Fibroblast of pulmonary artery (primary cell): Measurements from ENCODE around the gene PRSS35.
"Not testable (repeated sequence)": the region's sequence is repeated elsewhere in the genome, so short reads cannot be mapped to it uniquely, and the experiment has no call there.

Experiments
- DNase-seq: peaks from one replicate; pipeline ENCODE4 v3.0.0-alpha.2; 2010; ENCODE audit warnings: low read depth
- H3K4me3 ChIP-seq: replicated peaks from 2 replicates; pipeline ENCODE4 v1.5.1; 2011; ENCODE audit warnings: low read depth, mild to moderate bottlenecking, control low read depth, low read length, moderate library complexity
- TF ChIP-seq, protein P1 (sequence below): IDR thresholded peaks from 2 replicates; pipeline ENCODE4 v1.5.1; 2011; ENCODE audit warnings: mild to moderate bottlenecking, control low read depth, low read length, inconsistent platforms; ENCODE audit errors: missing control alignments

Gene PRSS35

DNA sequence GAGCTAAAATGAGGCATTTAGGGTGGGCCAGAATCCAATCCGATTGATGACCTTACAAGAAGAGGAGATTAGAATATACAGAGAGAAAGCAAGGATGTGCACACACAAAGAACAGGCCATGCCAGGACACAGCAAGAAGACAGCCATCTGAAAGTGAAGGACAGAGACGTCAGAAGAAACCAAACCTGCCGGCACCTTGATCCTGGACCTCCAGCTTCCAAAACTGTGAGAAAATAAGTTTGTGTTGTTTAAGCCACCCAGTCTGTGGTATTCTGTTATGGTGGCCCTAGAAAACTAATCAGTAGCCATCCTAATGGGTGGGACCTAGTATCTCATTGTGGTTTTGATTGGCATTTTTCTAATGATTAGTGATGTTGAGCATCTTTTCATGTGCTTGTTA is 41.7 kb upstream of the PRSS35 start:
- no peak overlapping the region for H3K4me3 ChIP-seq
- TF ChIP-seq, protein P1, sequence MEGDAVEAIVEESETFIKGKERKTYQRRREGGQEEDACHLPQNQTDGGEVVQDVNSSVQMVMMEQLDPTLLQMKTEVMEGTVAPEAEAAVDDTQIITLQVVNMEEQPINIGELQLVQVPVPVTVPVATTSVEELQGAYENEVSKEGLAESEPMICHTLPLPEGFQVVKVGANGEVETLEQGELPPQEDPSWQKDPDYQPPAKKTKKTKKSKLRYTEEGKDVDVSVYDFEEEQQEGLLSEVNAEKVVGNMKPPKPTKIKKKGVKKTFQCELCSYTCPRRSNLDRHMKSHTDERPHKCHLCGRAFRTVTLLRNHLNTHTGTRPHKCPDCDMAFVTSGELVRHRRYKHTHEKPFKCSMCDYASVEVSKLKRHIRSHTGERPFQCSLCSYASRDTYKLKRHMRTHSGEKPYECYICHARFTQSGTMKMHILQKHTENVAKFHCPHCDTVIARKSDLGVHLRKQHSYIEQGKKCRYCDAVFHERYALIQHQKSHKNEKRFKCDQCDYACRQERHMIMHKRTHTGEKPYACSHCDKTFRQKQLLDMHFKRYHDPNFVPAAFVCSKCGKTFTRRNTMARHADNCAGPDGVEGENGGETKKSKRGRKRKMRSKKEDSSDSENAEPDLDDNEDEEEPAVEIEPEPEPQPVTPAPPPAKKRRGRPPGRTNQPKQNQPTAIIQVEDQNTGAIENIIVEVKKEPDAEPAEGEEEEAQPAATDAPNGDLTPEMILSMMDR = no peak

DNA sequence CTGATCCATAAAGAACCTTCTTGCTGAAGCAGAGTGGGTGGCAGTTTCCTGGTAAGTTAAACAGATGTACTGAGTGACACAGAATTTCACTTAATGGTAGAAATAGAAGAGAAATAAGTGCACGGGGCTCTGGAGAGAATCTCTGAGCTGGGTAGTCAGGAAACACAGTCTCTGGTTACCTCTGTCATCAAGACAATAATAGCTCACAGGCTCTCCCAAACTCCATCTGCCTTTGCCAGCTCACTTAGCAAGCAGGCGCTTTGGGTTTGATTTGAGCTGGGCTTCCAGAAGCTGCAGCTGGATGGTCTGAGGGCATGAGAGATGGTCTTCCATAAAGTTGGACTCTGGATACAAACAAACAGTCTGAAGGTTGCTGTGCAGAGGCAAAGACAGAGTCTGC is 39.6 kb upstream of the PRSS35 start:
- DNase-seq = no peak
- H3K4me3 ChIP-seq = no peak overlapping the region
- TF ChIP-seq, protein P1 = no peak

More for the DNA sequence above, 41.7 kb upstream of the PRSS35 start:
- DNase-seq = no peak

DNA sequence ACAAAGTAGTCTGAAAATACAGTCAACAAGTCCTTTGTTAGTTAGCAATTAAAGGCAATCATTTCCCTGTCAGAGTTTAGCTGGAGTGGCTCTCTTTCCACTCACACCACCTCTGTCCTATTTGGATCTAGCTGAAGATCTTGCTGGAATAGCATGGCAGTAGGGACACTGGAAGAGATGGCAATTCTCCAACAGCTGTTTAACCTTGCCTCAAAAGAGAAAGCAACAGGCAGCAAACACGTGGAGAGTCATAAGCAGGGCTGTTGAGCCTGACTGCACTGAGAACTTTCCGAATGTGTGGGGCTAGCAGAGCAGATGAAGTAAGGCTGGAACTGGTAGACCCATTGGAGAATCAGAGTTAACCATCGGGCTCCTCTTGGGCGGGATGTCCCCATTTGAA is 38.0 kb upstream of the PRSS35 start:
- TF ChIP-seq, protein P1 = no peak
- H3K4me3 ChIP-seq = no peak overlapping the region
- DNase-seq = peak; percentile 12

DNA sequence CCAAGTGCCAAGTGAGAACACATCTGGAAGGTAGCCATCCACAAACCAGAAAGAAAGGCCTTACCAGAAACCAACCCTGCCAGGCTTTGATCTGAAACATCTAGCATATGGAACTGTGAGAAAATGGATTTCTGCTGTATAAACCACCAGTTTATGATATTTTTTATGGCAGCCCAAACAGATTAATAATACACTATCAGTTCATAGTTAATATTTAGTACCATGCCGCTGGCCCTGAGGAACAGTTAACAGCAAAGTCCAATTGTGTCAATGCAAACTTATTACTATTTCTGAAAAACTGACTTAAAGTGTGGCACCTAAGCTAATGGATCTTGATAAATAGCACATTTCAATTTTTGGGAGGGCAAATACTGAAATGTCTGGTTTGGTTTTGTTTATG is 35.4 kb upstream of the PRSS35 start:
- TF ChIP-seq, protein P1 = no peak
- no peak for DNase-seq
- H3K4me3 ChIP-seq = no peak overlapping the region

GRCh38 chr6:83479389-83479788 is 32.9 kb upstream of the PRSS35 start:
- DNase-seq = no peak
- H3K4me3 ChIP-seq = no peak overlapping the region

DNA sequence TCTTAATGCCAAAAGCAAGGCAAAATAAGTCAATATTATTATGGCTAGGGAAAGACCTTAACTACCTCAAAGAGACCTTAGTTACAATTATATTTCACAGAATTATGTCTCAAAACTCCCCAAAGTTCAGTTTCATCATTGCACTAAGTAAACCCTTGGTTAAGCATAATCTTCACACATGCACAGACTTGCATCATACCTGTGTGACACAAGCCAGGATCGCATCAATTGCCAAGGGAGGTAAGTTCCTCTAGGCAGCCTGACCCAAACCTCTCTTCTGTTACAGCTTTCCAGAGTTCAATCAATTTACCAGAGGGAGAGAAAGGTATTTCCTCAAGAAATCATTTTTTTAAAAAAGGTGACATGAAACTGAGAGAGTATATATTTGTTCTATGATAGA is 31.9 kb upstream of the PRSS35 start:
- no peak overlapping the region for H3K4me3 ChIP-seq
- no peak for DNase-seq
- TF ChIP-seq, protein P1 = no peak

More at GRCh38 chr6:83479389-83479788, 32.9 kb upstream of the PRSS35 start:
- TF ChIP-seq, protein P1 = no peak

DNA sequence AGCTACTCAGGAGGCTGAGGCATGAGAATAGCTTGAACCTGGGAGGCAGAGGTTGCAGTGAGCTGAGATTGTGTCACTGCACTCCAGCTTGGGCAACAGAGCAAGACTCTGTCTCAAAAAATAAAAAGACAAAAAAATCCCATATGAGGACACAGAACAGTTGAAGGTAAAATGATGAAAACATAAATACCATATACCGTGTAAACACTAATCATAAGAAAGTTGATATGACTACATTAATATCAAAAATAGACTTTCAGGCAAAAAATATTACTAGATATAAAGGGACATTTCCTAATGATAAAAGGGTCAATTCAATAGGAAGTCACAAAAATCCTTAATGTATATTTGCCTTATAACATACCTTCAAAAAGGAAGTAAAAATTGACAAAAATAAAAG is 30.4 kb upstream of the PRSS35 start:
- DNase-seq, H3K4me3 ChIP-seq: not testable (repeated sequence)

- no peak for DNase-seq
- H3K4me3 ChIP-seq = no peak overlapping the region
- TF ChIP-seq, protein P1 = no peak
Measured at GRCh38 chr6:83488448-83488847, 23.9 kb upstream of the PRSS35 start.
